ENCODE measurements around the gene RIPK1. TPM values are rescaled to one million over a fixed set of nuclear protein-coding genes. Genes with fewer than 3 reads are reported as not detected.

The RIPK1 gene
- total RNA-seq, 1 donor from 2014 or later: 15.5 TPM

GRCh38 chr6:3163248-3163594 is 94.9 kb downstream of the RIPK1 start:
- Mint-ChIP-seq H3K27me3 (peaks cover 69% of the 10 kb centered on the region), H3K9me3 (ENCODE audit: low read depth) (no peaks in the 10 kb centered on the region), H3K4me1 (ENCODE audit: low read depth) (peaks cover 15% of the 10 kb centered on the region), H3K27ac (peak overlapping the region; percentile 71), H3K36me3 (ENCODE audit: insufficient read depth) (no peaks in the 10 kb centered on the region), H3K4me3 (ENCODE audit: low read depth) (peak overlapping the region; percentile 70)
- no peak for DNase-seq (ENCODE audit: low spot score, unreplicated experiment)
- peak; percentile 10 for TF ChIP-seq CTCF (IDR thresholded peaks at IDR 0.05; ENCODE audit: unreplicated experiment)

GRCh38 chr6:3164388-3164787 is 96.1 kb downstream of the RIPK1 start:
- DNase-seq (ENCODE audit: low spot score, unreplicated experiment): no peak
- TF ChIP-seq CTCF (IDR thresholded peaks at IDR 0.05; ENCODE audit: unreplicated experiment): no peak
- no peaks in the 10 kb centered on the region for H3K9me3 Mint-ChIP-seq (ENCODE audit: low read depth)
- peaks cover 15% of the 10 kb centered on the region for H3K4me1 Mint-ChIP-seq (ENCODE audit: low read depth)
- no peaks in the 10 kb centered on the region for H3K36me3 Mint-ChIP-seq (ENCODE audit: insufficient read depth)
- no peak overlapping the region for H3K27ac Mint-ChIP-seq
- no peak overlapping the region for H3K4me3 Mint-ChIP-seq (ENCODE audit: low read depth)
- H3K27me3 Mint-ChIP-seq: peaks cover 60% of the 10 kb centered on the region

Other genes with a start within 250 kb of the RIPK1 start
- gene SERPINB1, start 226.6 kb upstream of the RIPK1 start, total RNA-seq: 57.4 and 61.6 TPM in 2 replicates
- gene SERPINB9, start 165.2 kb upstream of the RIPK1 start, total RNA-seq: 6.5 and 7.6 TPM in 2 replicates
- 220 and 226 TPM in 2 replicates for gene SERPINB6, start 96.9 kb upstream of the RIPK1 start, total RNA-seq
- 41.3 and 45.8 TPM in 2 replicates for gene NQO2, start 68.6 kb upstream of the RIPK1 start, total RNA-seq
- 68.4 and 69.7 TPM in 2 replicates for gene BPHL, start 50.2 kb downstream of the RIPK1 start, total RNA-seq
- 31.9 and 37.1 TPM in 2 replicates for gene TUBB2A, start 89.0 kb downstream of the RIPK1 start, total RNA-seq
- 268 and 276 TPM in 2 replicates for gene TUBB2B, start 159.2 kb downstream of the RIPK1 start, total RNA-seq
- gene PSMG4, start 190.5 kb downstream of the RIPK1 start, total RNA-seq: 17.7 and 18.9 TPM in 2 replicates